ENCODE measurements around the gene VAV2.

Gene VAV2

DNA sequence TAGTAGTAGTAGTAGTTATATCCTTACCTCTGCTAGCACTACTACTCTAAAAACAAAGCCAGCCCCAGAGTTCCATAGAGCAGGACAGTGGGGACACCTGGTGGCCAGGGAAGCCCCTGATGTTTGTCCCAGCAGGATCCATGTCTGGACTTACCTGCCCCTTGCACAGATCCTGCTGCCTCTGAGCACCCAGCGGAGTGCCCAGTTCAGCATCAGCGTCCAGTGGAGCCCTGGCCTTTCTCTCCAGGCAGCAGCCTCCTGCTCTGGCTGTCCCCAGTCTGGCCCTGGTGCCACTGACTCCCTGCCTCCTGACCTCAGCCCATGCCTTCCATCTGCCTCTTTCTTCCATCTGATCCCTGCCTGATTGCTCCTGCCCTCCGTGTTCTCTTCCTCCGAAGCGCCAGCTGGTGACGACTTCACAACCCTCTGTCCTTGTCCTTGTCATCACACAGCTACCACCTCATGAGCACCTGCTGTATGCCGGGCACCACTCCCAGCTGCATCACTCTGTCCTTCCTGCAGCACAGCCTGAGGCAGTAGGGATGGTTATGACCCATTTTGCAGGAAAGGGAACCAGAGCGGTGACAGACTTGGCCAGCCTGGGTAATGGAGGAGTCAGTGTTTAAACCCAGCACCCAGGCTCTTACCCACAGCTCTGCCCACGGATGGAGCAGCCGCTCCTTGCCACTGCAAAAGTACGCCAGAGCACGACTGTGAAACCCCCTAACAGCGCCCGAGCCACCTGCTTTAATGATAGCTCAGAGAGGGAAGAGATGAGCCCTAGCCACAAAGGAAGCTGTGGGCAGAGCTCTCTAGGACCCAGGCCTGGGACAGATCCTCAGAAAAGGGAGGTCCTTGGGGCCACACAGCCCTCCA, 265.5 kb downstream of the VAV2 start:
- DNase-seq (ENCODE audit: low read depth) = no peak

DNA sequence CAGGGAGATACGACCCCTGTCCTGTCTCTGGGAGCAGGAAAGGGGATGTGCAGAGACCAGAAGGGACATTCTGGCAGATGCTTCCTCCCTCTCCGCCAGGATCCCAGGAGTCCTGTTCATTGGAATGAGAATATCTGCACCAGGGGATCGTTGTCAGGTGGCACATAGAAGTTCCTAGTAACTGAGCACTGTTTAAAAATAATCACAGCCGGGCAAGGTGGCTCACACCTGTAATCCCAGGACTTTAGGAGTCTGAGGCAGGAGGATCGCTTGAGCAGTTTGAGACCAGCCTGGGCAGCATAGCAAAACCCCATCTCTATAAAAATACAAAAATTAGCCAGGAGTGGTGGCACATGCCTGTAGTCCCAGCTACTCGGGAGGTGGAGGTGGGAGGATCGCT, 266.2 kb downstream of the VAV2 start:
- no peak for DNase-seq (ENCODE audit: low read depth)

DNA sequence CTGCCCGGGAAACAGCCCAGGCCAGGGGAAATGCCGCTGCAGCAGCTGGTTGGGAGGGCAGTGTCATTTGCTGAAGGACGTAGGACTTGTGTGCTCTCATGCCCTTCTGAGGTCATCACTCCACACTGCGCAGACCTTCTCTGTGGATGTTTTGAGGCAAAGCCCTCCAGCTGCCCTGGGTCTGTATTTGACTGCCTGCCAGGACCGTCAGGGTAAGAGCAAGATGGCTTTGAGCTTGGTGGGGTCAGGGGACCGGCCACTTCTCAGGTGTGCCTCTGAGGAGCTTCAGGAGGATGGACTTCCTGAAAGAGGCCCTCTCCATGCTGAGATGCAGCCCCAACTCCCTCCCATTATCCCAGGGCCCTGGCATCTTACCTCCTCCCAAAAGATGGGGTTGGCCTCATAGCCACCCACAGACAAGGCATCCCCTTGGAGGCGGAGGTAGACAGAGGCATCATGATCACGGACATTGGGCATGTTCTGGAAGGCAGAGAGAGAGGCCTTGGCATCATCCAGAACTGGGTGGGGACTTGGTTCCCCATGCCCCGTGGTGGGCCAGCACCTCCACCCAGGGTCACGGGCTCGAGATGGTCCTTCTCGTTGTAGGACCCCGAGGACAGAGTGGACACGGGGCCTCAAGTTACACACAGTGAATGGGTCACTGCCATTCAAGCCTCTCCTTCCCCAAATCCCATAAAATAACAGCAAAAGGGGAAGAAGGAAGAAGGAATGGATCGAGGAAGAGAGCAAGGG, 273.4 kb downstream of the VAV2 start:
- DNase-seq (ENCODE audit: low read depth) = no peak

DNA sequence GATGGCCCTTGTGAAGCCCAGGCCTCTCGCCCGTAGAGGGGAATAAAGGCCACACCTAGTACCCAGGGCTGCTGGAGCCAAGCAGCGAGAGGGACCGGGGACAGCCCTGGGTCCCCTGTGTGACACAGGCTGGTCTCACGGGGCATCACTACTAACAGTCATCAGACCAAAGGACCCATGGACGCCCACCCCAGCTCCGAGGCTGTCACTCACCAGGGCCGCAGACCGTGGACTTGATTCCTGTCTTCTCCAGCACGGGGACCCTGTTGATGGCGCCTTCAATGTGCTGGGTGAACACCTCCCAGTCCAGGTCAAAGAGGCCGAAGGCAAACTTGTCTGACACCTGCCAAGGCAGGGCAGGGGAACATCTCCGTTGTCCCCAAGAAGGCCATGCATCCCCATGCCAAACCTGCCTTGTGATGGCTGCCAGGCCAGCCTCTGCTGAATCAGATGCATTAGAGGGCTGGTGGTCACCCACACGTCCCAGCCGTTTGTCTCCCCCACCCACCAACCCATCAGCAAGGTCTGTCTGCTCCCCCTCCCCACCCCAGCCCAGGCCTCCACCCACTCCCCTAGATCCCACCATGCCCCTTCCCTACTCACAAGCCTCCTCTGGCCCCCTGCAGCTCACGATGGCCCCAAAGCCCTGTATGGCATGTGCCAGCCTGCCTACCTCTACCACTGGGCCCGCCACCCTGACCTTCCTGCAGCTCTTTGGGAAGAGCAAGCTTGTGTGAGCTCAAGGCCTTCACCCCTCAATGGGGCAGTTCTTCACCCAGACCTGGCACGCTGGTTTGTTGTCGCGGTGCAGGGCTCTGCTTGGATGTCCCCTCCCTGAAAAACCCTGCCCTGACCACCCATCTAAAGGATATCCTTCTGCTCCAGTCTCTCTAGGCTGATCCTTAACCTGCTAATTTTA, 274.8 kb downstream of the VAV2 start:
- DNase-seq (ENCODE audit: low read depth) = no peak

DNA sequence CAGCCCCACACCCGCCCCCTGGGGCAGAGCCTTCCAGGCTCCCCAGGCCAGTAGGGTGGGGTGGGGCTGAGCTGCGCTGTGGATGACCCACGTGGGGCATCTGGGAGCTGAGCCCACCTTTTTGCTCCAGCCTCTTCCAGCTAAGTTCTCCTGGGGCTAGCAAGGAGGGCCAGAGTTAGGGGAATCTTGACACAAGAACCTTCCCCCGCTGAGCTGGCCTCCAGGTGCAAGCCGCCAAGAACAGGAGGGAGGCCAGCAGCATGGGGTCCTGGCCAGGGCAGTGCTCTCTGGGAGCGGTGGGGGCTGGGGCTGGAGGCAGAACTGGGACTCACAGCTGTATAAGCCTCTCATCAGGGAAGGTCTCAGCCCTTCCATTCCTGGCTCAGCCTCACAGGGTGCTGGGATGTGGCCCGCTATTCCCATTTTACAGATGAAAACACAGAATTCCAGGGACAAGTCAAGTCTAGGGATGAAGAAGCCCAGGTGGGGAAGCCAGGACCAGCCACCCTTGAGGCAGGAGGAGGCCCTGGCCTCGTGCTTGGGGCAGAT, 275.5 kb downstream of the VAV2 start:
- DNase-seq (ENCODE audit: low read depth) = no peak

DNA sequence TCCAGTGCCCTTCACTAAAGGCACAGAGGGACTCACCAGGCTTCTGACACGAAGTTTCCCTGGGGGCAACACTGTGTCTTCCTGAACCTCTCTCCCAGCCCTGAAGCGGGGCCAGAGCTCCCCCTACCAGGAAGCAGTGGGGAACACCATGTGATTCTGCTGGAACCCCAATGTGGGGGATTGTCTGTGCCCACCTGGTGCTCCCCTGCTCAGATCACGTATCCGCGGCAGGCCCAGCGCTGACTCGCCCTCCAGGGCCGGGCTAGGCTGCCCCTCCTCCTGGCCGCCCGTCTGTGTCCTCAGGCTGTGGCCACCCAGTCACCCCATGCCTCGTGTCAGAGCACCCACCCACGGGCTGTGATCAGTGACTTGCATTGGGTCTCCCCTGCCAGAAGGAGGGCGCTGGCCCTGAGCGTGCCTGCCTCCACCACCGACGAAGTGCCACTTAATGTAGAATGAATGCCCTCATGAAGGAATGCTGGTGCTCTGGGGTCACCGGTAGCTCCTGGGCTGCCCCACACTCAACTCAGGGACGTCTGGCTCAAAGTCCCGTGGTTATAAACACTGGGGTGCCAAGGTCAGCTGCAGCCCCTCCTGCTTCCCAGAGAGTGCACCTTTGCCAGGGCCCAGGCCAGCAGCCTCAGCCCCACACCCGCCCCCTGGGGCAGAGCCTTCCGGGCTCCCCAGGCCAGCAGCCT, 276.1 kb downstream of the VAV2 start:
- DNase-seq (ENCODE audit: low read depth) = no peak

DNA sequence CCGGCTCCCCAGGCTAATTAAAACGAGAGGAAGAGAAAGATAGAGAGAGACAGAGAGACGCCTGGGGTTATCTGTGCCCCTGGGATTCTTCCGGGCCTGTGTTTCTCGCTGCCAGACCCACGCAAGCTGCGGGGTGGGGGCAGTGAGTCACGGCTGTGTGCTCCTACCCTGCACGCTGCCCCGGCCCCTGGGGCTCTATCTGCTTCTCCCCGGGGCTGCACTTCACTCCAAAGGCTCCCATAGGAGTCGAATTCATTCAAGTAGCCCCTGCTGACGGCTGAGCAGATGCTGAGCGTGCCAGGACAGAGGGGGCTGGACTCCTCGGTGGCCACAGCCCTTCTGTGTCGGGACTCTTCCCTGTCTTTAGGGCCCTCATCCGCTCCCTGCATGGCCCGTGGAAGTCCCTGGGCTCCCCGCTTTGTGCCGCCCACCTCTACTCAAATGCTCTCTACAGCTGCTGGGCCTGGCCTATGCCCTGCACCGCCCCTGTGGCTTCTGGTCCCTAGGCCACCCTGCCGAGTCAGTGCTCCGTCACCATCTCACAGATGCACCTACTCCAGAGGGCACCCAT, 276.7 kb downstream of the VAV2 start:
- DNase-seq (ENCODE audit: low read depth) = no peak

DNA sequence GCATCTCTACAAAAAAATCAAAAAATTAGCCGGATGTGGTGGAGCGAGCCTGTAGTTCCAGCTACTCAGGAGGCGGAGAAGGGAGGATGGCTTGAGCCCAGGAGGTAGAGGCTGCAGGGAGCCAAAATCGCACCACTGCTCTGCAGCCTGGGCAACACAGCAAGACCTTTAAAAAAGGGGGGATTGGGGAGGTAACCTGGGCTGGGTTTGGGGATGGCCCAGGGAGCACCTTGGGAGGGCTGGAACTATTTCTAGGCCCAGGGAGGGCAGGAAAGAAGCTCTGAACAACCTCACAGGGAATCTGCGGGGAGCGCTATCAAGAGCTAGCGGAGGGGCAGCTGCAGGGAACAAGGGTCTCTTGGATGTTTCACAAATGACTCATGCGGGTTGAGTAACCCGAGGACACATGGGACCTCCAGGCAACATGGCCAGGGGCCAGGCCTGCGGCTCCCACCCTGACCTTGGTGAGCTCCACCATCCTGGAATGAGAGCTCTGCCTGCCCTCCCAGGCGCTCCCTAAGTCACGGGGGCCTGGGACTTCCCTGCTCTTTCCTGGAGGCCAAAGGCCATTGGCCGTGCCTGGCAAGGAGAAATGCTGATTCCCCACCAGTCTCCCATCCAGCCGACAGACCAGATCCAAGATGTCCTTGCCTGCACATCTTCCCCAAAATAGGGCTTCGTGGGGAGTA, 277.4 kb downstream of the VAV2 start:
- no peak for DNase-seq (ENCODE audit: low read depth)

DNA sequence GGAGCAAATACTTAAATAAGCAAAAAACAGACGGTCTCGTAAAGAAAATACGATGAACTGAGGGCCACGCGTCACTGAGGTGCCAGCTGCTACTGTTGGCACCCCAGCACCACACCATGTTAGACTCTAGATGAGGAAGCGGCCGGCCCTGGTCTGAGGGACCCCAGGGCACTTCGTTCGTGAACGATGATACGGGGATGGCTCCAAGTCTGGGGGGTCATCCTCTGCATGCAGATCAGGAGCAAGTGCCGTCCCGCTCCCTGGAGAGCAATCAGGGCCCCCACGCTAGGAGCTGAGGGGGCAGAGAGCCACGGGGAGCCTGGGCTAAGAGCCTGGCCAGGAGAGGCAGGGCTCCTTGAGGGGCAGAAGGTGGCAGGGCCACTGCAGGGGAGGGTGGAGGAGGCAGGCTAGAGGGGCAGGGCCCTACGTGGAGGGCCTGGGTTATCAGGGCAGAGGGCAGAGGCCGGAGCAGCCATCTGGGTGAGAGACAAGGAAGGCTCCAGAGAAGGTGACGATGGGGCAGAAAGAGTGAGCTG, 278.1 kb downstream of the VAV2 start:
- no peak for DNase-seq (ENCODE audit: low read depth)

DNA sequence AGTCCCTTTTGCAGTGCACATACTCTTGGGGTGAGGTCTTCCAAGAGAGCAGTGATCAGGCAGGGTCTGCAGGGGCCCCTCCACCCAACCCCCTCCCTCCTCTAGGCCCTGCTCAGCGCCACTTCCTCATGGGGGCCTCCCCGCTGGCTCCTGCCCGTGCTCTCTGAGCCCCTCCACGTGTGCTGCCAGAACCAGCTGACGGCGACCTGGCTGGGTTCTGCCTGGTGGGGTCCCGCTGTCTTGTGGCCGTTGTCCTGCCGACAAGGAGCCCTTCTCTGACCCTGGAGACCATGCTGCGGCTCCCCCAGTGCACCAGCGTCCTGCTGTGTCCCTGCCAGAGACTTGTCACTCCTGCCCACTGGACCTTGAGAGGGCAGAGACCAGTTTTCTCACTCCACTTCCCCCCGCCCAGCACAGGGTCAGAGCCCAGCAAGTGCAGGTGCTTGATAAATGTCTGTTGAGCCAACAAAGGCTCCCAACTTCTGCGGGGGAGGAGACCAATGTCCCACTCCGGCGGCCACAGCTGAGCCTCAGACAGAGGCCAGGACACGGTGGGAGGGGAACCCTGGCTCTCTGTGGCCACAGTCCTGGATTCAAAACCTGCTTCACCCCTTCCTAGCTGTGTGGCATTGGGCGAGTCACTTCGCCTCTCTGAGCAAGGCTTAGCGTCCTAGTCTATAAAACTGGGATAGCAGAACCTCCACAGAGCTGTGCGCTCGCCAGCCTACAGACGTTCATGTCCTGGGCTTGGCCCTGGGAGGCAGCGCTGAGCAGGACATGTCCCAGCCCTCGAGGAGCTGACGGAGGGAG, 278.8 kb downstream of the VAV2 start:
- no peak for DNase-seq (ENCODE audit: low read depth)

DNA sequence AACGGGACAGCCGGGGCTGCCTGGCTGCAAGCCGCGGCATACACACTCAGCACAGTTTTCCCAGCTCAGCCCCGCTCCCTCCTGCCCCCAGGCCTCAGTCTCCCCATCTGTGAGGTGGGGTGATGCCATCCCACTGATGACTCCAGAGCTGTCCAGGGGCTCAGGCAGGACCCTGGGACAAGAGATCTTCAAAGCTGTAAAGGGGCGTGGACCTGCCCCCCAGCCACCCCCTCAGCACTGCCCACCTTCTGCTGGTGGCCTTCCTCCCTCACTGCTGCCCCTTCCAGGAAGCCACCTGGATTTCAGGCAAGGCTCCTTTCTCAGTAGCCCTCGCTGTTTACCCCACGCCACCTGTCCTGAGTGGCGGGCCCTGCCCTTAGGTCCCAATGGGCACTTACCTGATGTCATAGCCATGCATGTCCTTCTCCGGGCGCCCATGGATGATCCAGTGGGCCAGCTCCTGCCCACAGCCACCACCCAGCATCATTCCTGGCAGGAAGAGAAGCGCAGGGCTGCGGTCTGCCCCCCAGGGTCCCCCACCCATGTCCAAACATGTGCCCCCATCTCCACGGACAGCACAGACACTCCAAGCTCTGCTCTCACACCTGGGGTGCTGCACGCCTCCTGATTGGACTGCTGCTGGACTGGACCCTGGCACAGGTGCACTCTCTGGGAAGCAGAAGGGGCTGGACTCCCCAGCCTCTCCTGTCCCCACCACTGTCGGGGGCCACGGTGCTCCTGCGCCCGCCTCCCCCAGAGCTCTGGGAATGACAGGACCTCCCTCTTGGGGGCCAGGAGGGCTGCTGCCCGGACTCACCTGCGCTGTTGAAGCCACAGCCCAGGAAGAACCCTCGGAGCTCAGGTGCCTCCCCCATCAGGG, 279.7 kb downstream of the VAV2 start:
- DNase-seq (ENCODE audit: low read depth) = no peak
